Adrenal gland (tissue), 5 donors: ENCODE measurements around the gene PRMT5.

Experiments used
- CTCF ChIP-seq, 6 experiments: fragments of 450-650 bp in 4 of 6; fragments of 200-600 bp in 2 of 6; sonication (generic) in 1 of 6; IDR thresholded peaks; 1 replicate in 5 of 6; 2 replicates in 1 of 6; pipeline versions ENCODE4 v1.5.1 to v1.8.0; 2016 to 2021; ENCODE audit warnings: antibody characterized with exemption in 6 of 6, mild to moderate bottlenecking in 2 of 6, moderate library complexity in 1 of 6
- POLR2A ChIP-seq, 2 donors: fragments of 450-650 bp; IDR thresholded peaks; one replicate each; pipeline ENCODE4 v1.6.1; 2017; ENCODE audit warnings: antibody characterized with exemption in 2 of 2, mild to moderate bottlenecking in 2 of 2, moderate library complexity in 1 of 2
- donor health status: DM: no; HTN: no; CAD: no.

GRCh38 chr14:22978487-22978837 lies 49.3 kb upstream of the PRMT5 start:
- TF ChIP-seq POLR2A (IDR thresholded peaks at IDR 0.05) (no peak), CTCF (IDR thresholded peaks at IDR 0.05) (no peak)
